LNCaP clone FGC (cell line): Measurements from ENCODE around the gene NFATC3.

ENCODE experiments used
- DNase-seq: peaks from one replicate; pipeline ENCODE4 v3.0.0-alpha.2; 2011; ENCODE audit warnings: low read depth
- H3K4me3 ChIP-seq: 2 replicates; pipeline ENCODE4 v1.5.1; 2011; ENCODE audit warnings: mild to moderate bottlenecking, low read depth, low read length, control low read depth
- TF ChIP-seq, protein P1 (sequence below): IDR thresholded peaks from 2 replicates; pipeline ENCODE4 v1.5.1; 2012; ENCODE audit warnings: mild to moderate bottlenecking; ENCODE audit not compliant: control insufficient read depth, insufficient read depth; ENCODE audit errors: extremely low read depth

NFATC3 gene

GRCh38 chr16:68273896-68274295, 188.7 kb downstream of the NFATC3 start:
- TF ChIP-seq, protein P1, sequence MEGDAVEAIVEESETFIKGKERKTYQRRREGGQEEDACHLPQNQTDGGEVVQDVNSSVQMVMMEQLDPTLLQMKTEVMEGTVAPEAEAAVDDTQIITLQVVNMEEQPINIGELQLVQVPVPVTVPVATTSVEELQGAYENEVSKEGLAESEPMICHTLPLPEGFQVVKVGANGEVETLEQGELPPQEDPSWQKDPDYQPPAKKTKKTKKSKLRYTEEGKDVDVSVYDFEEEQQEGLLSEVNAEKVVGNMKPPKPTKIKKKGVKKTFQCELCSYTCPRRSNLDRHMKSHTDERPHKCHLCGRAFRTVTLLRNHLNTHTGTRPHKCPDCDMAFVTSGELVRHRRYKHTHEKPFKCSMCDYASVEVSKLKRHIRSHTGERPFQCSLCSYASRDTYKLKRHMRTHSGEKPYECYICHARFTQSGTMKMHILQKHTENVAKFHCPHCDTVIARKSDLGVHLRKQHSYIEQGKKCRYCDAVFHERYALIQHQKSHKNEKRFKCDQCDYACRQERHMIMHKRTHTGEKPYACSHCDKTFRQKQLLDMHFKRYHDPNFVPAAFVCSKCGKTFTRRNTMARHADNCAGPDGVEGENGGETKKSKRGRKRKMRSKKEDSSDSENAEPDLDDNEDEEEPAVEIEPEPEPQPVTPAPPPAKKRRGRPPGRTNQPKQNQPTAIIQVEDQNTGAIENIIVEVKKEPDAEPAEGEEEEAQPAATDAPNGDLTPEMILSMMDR: no peak
- H3K4me3 ChIP-seq: no peak overlapping the region
- DNase-seq: no peak

DNA sequence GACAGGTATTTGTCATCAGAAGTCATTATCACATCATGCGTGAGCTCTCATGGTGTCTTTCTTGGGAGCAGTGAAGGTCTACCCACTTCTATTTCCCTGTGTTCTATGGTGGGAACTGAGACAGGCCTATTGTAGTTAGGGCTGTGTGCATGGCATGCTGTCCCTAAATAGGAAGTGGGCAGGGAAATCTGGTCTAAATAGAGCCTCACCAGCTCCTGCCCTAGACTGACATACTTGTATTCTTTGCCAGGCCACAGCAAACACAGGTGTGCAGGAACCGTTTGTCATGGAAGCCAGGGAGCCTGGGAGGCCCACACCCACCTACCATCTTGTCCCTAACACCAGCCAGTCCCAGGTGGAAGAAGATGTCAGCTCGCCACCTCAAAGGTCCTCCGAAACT, 189.3 kb downstream of the NFATC3 start:
- DNase-seq: no peak
- TF ChIP-seq, protein P1: no peak
- H3K4me3 ChIP-seq: no peak overlapping the region

- H3K4me3 ChIP-seq: no peak overlapping the region
- TF ChIP-seq, protein P1: no peak
- no peak for DNase-seq
These were observed 190.5 kb downstream of the NFATC3 start for GRCh38 chr16:68275611-68276191.

GRCh38 chr16:68276223-68276622, 191.1 kb downstream of the NFATC3 start:
- DNase-seq: no peak
- TF ChIP-seq, protein P1: no peak
- H3K4me3 ChIP-seq: no peak overlapping the region
